Measurements from ENCODE around the gene SV2B. TPM values are rescaled to one million over a fixed set of nuclear protein-coding genes. Genes with fewer than 3 reads are reported as not detected.
A peak's percentile ranks its signal among the peaks of the same experiment; 100 is the strongest.

SV2B gene
- total and polyA plus RNA-seq, 9 of the 15 experiments (the other 6 are each of a cell fraction or from before 2014, with no cell fraction given), result 0.01 to 0.25 (median 0.11) TPM

- TF ChIP-seq DMBX1 (CRISPR knock-in tag; IDR thresholded peaks at IDR 0.05; ENCODE audit: borderline replicate concordance), result no peak
- no peak for TF ChIP-seq BMI1 (IDR thresholded peaks at IDR 0.05; ENCODE audit: low read length)
- TF ChIP-seq RBM25 (IDR thresholded peaks at IDR 0.05; ENCODE audit: low read depth, low read length, severe bottlenecking), result no peak
- TF ChIP-seq TARDBP (IDR thresholded peaks at IDR 0.05), result no peak
- peak; percentile 47; the same call in 1 of the 2 replicates for TF ChIP-seq ETV1 (tag; conservative IDR thresholded peaks at IDR 0.05; ENCODE audit: low read depth)
- no peak for TF ChIP-seq HNRNPK (IDR thresholded peaks at IDR 0.05; ENCODE audit: low read depth, low read length, poor library complexity, severe bottlenecking)
- TF ChIP-seq POLR2G (IDR thresholded peaks at IDR 0.05; ENCODE audit: low read depth, low read length), result no peak
- no peak for TF ChIP-seq ATF4 (CRISPR knock-in tag; IDR thresholded peaks at IDR 0.05)
- no peak for TF ChIP-seq TCFL5 (CRISPR knock-in tag; conservative IDR thresholded peaks at IDR 0.05)
- TF ChIP-seq RBFOX2 (IDR thresholded peaks at IDR 0.05; ENCODE audit: low read depth, low read length), result no peak
- no peak for TF ChIP-seq DPF2 (IDR thresholded peaks at IDR 0.05)
- TF ChIP-seq CAMTA2 (CRISPR knock-in tag; conservative IDR thresholded peaks at IDR 0.05), result no peak
- peak; percentile 65; the same call in 1 of the 2 replicates for TF ChIP-seq CC2D1A (IDR thresholded peaks at IDR 0.05)
- TF ChIP-seq CTCF (IDR thresholded peaks at IDR 0.05 in 2 of 3, conservative IDR thresholded peaks at IDR 0.05 in 1 of 3; ENCODE audit: insufficient read depth in 2 of 3, low read depth in 1 of 3, low read length in 3 of 3), result peak; percentile 81 to 90 (median 85)
- TF ChIP-seq ETS1 (conservative IDR thresholded peaks at IDR 0.05; ENCODE audit: control insufficient read depth, low read depth, low read length), result no peak
- no peak for TF ChIP-seq ZNF449 (CRISPR knock-in tag; IDR thresholded peaks at IDR 0.05)
- peak; percentile 82 for TF ChIP-seq SMC3 (conservative IDR thresholded peaks at IDR 0.05; ENCODE audit: insufficient read depth, low read depth, low read length)
- no peak for TF ChIP-seq GATA2 (CRISPR knock-in tag; IDR thresholded peaks at IDR 0.05)
- TF ChIP-seq ZNF507 (tag; conservative IDR thresholded peaks at IDR 0.05), result no peak
- TF ChIP-seq THAP7 (CRISPR knock-in tag; IDR thresholded peaks at IDR 0.05), result no peak
- TF ChIP-seq ASH1L (IDR thresholded peaks at IDR 0.05; ENCODE audit: borderline replicate concordance, low read depth, partially characterized antibody), result no peak
- TF ChIP-seq SMAD1 (IDR thresholded peaks at IDR 0.05; ENCODE audit: low read depth, low read length, partially characterized antibody), result no peak
- TF ChIP-seq STAG1 (CRISPR knock-in tag; IDR thresholded peaks at IDR 0.05; ENCODE audit: borderline replicate concordance), result peak; percentile 52; the same call in 1 of the 2 replicates
These were observed 44.3 kb upstream of the SV2B start (continued) for GRCh38 chr15:91055548-91056331.

Data from K562 (cell line).